CD4-positive, alpha-beta T cell treated with Interleukin-4 for 4 hours (primary cell): ENCODE data around the gene OTOF.

ENCODE experiments used
- DNase-seq: peaks from one replicate; pipeline ENCODE4 v3.0.0-alpha.2; 2020

The OTOF gene

DNA sequence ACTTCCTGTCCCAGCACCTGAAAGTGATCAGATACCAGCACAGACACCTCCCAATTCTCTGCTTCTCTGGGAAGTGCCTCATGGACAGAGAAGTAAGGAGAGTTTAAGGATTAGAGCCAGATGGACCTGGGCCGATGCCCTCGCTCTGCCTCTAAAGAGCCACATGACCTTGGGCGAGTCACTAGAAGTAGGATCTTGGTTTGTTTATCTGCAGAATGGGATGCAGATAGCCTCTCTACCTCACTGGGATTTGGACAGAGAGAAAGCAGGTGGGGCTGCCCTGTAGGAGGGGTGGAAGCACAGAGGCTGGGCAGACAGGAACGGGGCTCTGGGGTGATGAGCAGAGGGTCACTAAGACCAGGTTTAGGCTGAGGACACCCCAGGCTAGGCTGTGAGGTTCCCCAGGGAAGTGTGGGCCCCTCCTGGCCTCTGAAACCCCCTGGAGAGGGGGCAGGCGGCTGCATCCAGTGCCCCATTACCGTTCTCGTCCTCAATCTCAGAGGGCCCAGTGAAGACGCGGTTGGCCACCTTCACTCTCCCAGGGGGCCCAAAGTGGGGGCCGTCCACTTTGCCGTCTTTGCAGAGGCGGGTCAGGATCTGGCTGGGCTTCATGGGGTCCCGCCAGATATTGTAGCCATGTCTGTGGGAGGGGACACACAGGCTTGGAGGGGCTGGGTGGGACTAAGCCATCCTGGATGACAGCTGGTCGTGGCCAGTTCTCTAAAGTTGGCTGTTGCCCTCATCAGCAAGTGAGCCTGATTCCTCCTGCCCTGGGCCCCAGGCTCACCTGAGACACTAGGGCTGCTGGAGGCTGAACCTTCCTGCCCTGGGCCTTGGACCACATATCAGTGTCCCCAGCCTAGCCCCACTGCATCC, 13.3 kb downstream of the OTOF start:
- no peak for DNase-seq

DNA sequence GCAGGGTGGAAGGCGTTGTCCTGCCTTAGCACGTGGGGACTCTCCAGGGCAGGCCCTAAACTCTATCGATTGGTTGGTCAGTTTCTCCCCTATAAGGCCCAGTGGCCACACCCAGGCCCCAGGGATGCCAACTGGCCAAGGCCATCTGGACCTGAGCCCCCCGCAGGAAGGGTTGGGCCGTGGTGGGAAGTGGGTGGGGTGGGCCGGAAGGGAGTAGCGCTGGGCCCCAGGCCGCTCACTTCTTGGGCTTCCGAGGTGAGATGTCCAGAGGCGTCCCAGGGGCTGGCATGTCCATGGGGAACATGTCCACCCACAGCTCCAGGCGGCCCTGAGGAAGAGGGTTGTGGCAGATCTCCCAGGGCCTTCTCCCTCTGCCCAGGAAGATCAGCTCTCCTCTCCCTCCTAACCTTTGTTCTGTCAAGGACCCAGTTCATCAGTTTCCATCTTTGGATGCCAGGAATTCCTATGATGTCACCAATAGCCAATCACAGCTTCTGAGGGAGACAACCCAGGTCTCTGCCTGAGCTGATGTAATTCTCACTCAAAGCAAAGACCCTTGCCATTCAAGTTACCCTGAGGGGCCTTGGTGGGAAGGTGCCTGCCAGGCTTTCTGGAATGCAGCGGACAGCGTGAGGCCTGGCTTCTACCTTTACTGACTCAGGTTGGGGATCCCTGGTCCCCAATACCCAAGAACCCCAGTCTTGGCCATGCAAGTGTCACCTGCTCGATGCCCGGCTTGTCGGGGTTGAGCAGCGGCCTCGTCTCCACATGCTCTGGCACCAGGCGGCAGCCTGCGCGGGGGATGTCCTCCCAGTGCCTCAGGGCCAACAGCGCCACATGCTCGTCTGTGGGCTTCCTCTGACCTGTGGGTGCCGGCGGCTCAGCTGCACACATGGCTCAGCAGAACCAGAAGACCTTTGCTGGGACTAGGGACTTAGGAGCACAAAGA, 14.4 kb downstream of the OTOF start:
- no peak for DNase-seq

DNA sequence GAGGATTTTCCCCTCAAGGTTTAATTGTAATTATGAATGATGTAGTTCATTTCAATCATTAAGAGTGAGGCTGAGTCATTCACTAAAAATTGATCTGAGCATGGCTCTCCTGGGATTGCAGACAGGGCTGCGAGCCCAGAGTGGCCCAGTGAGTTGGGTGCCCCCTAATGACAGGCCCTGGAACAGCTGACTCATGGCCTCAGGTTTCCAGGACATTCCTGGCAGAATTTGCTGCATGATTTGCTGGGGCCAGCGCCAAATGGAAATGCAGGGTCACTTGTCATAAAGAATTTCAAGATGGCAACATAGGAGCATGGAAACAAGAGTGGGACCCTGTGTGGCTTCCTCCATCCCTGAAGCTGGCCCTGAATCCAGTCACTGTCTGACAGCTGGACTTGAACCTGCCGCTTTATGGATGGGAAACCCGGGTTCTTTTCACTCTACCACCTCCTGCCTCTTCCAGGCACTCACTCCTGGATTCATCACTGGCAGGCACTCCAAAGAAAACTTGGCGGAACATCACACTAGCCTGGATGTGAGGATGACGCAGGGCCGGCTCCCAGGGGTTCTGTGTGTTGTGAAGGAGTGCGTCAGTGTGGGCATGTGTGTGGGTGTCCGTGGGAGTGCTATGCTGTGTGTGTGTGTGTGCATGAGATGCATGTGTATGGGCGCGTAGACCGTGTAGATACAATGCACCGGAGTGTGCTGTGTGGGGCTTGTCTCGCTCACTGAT, 15.2 kb downstream of the OTOF start:
- DNase-seq, result no peak

DNA sequence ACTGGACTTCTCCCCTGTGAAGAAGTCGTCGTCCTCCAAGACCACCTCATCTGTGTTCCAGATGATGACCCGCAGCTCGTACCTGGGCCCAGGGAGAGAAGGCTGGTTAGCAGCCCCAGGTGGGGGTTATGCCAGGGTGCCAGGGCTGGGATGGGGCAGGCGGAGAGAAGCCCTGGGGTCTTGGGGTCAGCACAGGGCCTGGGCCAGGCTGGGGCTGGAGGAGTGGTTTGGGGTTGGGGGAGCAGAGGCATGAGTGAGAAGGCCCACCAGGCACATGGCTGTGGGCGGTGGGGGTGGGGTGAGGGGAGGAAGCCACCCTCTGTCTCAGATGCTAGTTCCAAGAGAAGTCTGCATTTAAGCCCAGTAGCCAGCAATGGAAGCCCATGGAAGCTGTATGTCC, 15.8 kb downstream of the OTOF start:
- no peak for DNase-seq

DNA sequence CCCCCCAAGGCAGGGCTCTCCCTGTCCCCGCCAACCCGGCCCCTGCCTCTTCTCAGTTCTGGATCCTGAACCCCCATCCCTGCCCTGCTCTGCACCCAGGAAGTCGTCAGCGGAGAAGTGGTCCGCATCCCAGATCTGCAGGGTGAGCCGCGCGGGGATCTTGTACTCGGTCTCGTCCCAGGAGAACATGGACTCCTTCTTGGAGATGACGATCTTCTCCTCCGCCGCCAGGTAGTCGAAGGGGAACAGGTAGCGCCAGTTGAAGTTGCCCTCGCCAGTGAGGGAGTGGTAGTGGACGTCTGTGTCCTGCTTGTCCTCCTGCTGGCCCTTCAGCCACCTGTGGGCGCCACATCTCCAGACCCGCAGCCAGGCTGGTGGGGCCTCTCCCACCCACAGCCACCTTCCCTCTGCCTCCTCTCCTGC, 16.3 kb downstream of the OTOF start:
- no peak for DNase-seq

DNA sequence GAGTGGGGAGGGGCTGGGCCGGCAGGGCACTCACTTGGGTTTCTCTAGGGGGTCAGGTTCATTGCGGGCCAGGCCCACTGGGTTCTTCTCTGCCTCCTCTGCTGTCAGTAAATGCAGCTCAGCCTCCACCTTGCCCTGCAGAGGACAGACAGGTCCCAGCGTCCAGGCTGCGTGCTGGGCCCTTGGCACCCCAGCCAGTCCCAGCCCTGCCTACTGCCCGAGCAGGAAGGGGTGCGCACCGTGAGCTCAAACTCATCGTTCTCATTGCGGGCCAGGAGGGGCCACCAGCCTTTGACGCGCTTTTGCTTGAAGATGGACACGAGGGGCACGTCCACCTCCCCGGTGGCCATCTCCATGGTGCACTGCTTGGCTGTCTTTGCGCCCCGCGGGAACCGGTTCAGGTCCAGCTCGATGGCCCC, 17.3 kb downstream of the OTOF start:
- DNase-seq, result no peak

DNA sequence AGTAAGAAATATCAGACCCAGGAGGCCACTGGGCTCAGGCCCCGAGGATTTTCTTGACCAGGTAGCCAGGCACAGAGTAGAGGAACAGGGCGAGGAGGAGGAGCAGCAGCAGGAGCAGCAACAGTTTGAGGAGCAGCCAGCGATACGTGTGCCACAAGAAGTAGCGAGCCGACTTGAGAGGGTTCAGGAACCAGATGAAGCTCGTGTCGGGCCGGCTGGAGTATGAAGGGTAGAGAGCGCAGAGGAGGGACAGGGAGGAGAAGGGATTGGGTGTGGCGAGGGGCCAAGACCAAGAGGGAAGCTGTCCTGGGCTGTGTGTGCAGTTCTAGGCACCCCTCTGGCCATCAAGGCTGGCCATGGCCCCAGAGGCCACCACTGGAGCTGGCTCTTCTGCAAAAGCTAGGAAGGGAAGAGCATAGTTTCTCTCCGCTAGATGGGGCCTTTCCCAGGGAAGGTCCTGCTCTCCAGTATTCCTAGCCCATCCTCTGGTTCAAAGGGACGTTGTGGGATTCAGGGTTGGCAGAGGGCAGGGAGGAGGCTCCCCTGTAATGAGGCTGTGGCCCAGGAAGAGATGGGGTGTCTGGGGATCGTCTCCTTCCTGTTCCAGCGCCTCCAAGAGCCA, 17.8 kb downstream of the OTOF start:
- no peak for DNase-seq

DNA sequence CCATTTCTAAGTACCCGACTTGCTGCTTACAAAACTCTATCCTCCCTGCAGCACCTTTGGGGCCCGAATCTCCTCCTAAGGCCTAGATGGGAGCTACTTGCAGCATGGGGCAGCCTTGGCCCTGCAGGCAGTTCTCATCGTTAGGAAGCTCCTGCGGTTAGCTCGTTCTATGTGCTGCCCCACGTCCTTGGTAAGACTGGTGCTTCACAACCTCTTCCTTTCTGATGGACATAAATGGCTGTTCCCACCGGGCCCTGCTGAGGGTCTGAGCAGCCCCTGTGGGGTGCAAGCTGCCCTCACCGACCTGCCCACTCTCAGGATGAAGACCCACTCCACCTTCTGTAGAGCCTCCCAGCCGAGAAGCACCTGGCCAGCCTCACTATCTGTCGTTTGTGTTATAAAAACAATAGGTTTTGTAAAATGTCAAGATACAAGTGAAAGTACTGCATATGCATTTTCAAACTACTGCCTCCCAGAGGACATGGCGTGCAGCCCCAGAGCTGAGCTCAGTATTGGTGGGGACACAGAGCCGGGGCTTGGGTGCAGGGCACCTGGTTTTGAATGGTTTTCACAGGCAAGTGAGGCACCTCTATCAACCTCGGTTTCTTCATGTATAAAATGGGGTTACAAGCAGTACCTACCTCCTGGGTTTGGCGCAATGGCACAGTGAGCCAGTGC, 19.4 kb downstream of the OTOF start:
- DNase-seq, result no peak

DNA sequence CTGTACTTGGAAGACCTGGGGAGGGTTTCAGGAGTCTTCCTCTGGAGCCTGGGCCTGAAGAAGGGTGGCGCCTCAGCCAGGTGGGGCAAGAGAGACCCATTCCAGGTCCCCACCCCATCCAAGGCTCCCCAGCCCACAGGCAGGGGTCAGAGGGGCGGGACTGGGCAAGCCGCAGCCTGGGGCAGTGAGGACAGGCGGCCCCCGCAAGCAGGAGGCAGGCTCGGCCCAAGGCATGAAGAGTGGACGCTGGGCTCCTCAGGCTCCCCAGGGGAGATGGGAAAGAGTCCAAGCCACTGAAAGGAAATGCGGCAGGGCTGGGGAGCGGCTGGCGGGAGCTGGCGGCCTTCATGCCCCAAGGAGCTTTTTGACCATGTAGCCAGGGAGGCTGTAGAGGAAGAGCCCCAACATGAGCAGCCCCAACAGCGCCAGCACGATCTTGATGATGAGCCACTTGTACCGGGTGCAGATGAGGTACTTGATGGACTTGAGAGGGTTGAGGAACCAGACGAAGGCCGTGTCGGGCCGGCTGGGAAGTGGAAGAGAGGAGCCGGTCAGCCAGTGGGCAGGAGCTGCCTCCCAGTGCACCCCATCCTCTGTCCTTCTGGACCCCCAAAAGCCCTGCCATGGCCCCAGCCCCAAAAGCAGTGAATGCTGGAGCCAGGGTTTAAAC, 20.1 kb downstream of the OTOF start:
- DNase-seq, result no peak

DNA sequence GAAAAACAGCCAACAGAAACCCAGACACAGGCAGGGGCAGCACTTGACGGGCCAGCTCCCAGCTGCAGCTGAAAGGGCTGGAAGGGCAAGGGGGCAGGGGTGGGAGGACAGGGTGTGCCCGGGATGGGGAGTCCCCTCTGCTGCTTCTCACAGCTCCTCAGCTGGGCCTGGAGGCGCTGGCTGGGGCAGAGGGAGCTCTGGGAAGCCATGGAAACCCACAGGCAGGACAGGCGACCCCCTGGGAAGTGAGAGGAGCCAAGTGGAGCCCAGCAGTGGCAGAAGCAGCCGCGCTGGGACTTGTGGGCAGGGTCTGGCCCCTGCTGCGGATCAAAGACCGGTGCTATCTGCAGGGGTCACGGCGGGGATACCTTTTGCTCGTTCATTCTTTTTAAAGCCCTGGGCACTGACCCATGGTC, 20.7 kb downstream of the OTOF start:
- no peak for DNase-seq

DNA sequence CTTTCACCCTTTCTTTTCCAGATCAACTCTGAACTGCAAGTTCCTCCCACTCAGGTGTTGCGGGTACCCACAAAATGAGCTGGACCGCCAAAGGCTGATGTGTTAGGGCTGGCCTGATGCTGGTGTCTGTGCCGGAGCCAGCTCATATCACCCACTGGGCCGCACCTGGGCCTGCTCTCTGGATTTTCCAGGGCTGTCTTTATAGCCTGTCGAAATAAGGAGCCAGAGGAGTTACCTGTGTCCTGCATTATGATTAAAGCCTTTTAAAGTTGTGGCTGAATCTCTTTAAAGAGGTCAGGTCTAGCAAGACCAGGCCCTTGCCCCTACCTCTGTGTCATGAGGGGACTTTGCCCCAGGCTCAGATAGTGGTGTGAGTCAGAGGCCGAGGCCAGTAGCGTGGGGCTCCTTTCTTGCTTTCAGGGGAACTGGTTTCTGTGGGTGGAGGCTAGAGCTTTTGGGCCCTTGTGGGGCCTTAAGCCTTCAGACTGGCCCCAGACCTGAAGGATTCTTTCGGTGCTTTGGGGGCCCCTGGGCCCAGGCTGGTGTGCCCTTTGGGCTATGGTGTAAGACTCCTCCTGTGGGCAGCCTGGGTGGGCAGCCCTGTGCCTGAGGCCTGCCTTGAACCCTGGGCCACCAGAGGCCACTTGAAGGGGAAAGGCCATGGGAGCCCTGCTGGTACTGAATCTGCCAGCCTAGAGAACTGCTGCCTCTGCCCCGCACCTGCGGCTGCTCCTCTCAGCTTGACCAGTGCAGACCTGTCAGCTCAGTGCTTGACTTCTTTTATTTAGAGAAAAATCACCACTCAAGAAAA, 21.3 kb downstream of the OTOF start:
- DNase-seq, result no peak

DNA sequence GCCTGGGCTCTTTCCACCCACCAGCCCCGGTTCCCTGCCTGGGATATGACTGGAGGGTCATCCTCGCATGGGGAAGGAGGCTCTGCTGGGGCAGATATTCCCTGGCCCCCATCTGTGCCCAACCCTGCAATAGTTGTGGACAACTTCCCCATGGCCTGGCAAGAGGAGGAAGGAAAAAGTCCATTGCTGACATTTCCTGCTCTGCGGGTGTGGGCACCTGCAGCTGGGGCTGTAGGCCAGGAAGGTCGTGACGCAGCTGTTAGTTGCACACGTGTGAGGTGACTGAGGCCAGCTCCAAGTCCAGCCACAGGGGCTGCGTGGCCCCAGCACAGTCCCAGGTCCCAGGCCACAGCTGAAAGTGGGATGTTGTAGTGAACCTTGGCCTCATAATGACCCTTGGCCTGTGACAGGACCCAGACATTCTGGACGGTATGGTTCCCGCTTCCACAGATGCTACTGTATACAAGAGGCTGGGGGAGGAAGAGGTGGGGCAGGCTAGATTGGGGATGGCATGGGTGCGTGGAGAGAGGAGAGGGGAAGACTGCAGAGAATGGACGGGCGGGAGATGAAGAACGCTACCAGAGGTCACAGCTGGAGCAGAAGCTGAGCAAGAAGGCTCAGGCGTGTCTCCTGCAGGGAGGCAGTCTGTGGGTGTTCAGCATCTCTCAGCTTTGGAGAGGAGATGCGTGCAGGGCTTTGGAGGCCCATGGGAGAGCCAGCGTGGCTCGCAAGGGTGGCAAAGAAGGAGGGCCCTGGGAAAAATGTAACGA, 22.1 kb downstream of the OTOF start:
- no peak for DNase-seq

DNA sequence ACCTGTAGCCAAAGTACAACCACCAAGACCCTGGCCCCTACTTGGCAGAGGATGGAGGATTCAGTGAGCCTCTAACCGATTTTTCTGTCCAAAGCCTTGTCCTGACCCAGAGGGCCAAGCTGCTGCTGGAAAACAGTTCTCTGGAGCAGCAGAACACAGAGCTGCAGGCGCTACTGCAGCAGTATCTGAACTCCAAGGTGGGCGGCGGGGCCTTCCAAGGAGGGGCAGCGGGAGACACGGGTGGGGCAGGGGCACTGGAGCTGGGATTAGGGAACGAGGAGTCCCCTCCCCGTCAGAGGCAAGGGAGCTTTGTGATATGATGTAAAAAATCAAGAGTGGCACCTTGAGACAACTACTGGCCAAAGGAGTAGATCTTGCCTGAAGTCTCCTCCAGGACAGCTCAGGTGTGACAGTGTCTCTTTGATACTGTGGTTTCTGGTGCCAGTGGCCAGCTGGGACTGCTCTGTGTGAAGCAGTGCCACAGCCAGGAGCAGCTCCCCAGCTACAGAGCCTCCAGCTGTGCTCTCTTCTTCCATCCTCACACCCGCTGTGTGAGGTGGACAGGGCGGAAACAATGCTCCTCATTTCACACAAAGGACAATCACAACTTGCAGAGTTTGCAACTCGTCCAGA, 22.8 kb downstream of the OTOF start:
- DNase-seq, result no peak

DNA sequence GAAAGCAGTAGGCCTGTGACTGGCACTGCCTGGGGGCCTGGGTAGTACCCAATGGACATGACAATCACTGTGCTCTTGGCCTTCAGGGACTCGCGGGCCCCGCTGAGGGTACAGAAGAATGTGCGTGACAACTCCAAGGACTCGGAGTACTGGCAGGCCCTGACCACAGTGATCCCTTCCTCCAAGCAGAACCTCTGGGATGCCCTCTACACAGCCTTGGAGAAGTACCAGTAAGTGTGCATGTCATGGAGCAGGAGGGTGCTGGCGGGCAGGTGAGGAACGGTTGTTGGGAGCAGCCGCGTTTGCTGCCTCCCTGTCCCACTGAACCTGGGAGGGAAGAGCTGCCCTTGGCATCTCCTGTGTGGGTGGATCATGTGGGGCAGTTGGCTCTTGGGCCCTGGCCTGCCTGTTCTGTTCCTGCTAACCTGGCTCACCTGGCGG, 23.3 kb downstream of the OTOF start:
- DNase-seq, result no peak

DNA sequence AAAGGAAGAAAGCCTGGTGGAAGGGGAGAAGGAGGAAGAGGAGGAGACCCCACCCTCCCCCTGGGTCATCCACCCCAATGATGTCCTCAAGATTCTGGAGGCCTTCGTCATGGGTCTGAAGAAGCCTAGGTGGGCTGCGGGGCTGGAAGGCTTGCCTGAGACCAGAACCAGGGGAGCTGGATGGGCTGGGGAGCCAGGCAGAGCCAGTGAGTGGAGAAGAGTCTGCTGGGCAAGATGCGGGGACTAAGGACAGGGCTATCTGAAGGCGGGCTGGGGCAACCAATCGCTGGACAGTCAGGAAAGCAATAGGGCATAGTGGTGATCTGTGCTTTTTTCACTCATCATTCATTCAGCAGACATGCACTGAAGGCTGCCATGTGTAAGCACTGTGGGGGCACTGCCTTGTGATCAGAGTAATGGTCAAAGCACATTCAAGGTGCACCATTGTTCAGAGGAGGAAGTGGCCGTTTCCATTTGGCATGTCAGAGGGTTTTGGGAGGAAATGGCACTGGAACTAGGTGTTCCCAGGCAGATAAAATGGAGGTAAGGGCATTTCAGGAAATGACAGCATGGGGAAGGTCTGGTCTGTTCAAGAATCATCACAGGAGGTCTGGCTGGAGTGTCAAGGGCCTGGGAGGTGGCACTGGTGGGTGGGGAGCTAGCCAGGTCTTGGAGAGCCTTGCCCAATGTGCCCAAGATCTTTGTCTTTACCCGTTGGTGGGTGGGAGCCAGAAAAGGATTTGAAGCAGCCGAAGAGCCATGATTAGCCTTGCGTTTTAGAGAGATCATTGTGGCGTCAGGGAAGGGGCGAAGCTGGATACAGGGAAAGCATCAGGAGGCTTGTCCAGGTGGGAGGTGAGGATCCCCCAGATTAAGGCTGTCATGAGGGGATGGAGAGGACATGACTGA, 24.2 kb downstream of the OTOF start:
- no peak for DNase-seq

DNA sequence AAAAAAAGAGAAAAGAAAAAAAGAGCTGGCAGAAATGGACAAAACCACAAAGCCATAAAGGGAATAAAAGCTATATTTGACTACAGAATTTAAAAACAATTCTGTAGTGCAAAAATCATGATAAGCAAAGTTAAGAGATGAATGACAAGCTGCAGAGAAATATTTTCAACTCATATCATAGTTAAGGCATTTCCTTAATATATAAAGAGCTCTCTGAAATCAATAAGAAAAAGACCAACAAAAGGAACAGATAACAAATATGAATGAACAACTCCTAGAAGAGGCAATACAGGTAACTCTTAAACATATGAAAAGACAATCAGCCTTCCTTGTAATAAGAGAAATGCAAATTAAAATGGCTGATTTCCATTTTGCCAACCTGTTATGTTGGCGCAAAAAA, 26.2 kb downstream of the OTOF start:
- no peak for DNase-seq

DNA sequence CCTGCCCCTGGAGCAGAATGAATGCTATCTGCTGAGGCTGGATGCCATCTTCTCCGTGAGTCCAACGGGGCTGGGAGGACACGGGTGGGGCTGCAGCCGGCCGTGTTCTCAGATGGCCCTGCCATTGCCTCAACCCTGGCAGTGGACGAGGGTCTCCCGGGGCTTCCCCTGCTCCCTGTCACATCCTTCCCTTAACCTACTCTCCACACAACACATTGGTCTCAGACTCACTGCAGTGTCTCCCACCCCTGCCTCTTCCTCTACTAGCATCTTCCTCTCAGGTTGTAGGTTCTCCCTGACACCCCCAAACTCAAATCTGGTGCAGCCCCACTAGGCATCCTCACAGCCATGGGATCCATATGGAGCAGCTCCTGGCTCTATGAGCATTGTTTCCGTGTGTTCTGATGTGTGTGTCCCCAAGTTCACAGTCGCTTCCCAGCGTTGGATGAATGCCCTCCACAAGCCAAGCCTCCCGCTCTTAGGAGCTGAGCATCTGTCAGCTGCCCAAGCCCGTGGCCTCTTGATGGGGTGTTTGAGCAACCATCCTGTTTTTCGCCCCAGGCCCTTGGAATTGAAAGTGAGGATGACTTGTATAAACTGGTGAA, 27.8 kb downstream of the OTOF start:
- DNase-seq, result no peak
